CD4-positive, alpha-beta T cell (primary cell): ENCODE data around the gene MICAL2. TPM values are rescaled to one million over a fixed set of nuclear protein-coding genes. Genes with fewer than 3 reads are reported as not detected.

Source experiments
- ATAC-seq: fragments of 200-7000 bp; cut with Tn5 transposase; one replicate; pipeline ENCODE4 v1.10.0; 2022; ENCODE audit warnings: mild to moderate bottlenecking; ENCODE audit not compliant: poor library complexity
- CTCF ChIA-PET: fragments of 350-600 bp; sonication (Branson Sonifier 250); formaldehyde crosslinking; loops from one replicate; lab custom pipeline; 2021; ENCODE audit warnings: antibody characterized with exemption, inconsistent platforms; lab: Charles Lee
- POLR2A ChIA-PET: fragments of 350-600 bp; sonication (Branson Sonifier 250); formaldehyde crosslinking; loops from one replicate; lab custom pipeline; 2021; ENCODE audit warnings: antibody characterized with exemption, inconsistent platforms; lab: Charles Lee
- DNase-seq, 14 experiments: peaks; one replicate each; pipeline ENCODE4 v3.0.0-alpha.2; 2013 to 2020; ENCODE audit warnings: mixed read lengths in 2 of 14
- H3K27ac ChIP-seq, 2 donors: one replicate each; pipeline versions ENCODE4 v1.5.1 to v1.7.0; 2013; ENCODE audit warnings: low read length in 2 of 2, low read depth in 1 of 2, mild to moderate bottlenecking in 1 of 2
- H3K27me3 ChIP-seq, 2 experiments: 1 replicate in 1 of 2; 2 replicates in 1 of 2; pipeline versions ENCODE4 v1.6.1 to v1.7.0; 2013; ENCODE audit warnings: low read length in 2 of 2, control low read depth in 1 of 2, mild to moderate bottlenecking in 1 of 2, moderate library complexity in 1 of 2; ENCODE audit not compliant: insufficient read depth in 2 of 2, control insufficient read depth in 1 of 2
- H3K36me3 ChIP-seq: one replicate; pipeline ENCODE4 v1.6.1; 2013; ENCODE audit warnings: low read length, control low read depth; ENCODE audit not compliant: insufficient read depth
- H3K4me1 ChIP-seq: one replicate; pipeline ENCODE4 v1.6.1; 2013; ENCODE audit warnings: low read length, control low read depth; ENCODE audit not compliant: insufficient read depth
- H3K4me3 ChIP-seq: one replicate; pipeline ENCODE4 v1.5.1; 2013; ENCODE audit warnings: mild to moderate bottlenecking, low read length, moderate library complexity
- H3K9me3 ChIP-seq, 2 experiments: 1 replicate in 1 of 2; 2 replicates in 1 of 2; pipeline versions ENCODE4 v1.6.1 to v1.7.0; 2013; ENCODE audit warnings: low read length in 2 of 2, mild to moderate bottlenecking in 2 of 2, control low read depth in 1 of 2, moderate library complexity in 1 of 2; ENCODE audit not compliant: control insufficient read depth in 1 of 2, insufficient read depth in 1 of 2
- H3K27ac Mint-ChIP-seq: one replicate; pipeline ENCODE4 v1.8.0; 2020; ENCODE audit warnings: mixed read lengths
- H3K27me3 Mint-ChIP-seq: one replicate; pipeline ENCODE4 v1.8.0; 2021; ENCODE audit warnings: mixed read lengths
- H3K36me3 Mint-ChIP-seq: one replicate; pipeline ENCODE4 v1.8.0; 2021; ENCODE audit warnings: low read depth, mixed read lengths
- H3K4me1 Mint-ChIP-seq: one replicate; pipeline ENCODE4 v1.8.0; 2021; ENCODE audit warnings: low read depth, mixed read lengths
- H3K4me3 Mint-ChIP-seq: one replicate; pipeline ENCODE4 v1.8.0; 2020; ENCODE audit warnings: mild to moderate bottlenecking, mixed read lengths
- H3K9me3 Mint-ChIP-seq: one replicate; pipeline ENCODE4 v1.8.0; 2020; ENCODE audit warnings: mixed read lengths
- CTCF ChIP-seq: fragments of 200-600 bp; IDR thresholded peaks from one replicate; pipeline ENCODE4 v1.8.0; 2022; ENCODE audit warnings: antibody characterized with exemption, mild to moderate bottlenecking
- intact Hi-C, 2 experiments: fragments of 100-400 bp; cut with DNase I in 1 of 2; cut with micrococcal nuclease in 1 of 2; formaldehyde crosslinking; loops; one replicate each; pipeline versions ENCODE4 v1.15.1 to v1.9.0; 2023 to 2025; cut with DNase I, micrococcal nuclease
- total RNA-seq, 174 experiments: library from RNA in 2 of 174; stranded (reverse) in 2 of 174; gene quantifications; one replicate each; pipeline ENCODE4 v1.2.3 and lab custom pipeline; 2021 to 2026

Gene MICAL2
- total RNA-seq, 2 experiments from 2014 or later, result 12.8 to 14.1 TPM

DNA sequence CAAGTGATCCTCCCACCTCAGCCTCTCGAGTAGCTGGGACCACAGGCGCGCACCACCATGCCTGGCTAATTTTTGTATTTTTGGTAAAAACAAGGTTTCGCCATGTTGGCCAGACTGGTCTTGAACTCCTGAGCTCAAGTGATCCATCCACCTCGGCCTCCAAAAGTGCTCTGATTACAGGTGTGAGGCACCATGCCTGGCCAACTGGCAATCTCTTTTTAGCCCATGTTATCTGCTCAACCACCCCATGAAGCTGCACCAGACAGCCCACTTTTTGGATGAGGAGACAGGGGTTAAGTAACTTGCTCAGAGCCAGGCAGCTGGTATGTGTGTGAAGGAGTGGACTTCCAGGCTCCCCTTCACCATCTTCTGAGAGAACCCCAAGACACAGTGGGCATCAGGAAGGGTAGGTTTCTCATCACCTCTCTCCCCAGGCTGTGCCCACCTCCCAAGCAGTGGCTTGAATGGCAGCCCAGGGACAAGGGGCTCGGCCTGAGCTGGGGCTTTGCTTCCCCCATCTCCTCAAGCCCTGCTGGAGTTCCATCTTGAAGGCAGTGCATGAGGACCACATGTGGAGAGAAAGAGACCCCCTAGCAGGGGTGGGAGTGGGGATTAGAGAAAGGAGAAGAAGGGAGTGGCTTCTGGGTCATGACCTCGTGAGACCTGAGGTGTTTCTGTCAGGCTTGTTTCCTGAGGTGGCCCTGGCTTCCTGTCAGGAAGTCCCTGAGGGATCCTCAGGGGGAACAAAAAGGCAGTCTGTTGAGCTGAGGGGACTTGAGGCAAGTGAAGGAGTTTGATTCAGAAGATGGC, 179.5 kb downstream of the MICAL2 start:
- Histone ChIP-seq H3K4me1 (peaks cover 10% of the 10 kb centered on the region), H3K9me3 (no peaks in the 10 kb centered on the region), H3K4me3 (no peak overlapping the region), H3K36me3 (no peaks in the 10 kb centered on the region), H3K27ac (no peak overlapping the region), H3K27me3 (no peaks in the 10 kb centered on the region)
- TF ChIP-seq CTCF, result no peak
- Mint-ChIP-seq H3K27ac (no peak overlapping the region), H3K27me3 (no peaks in the 10 kb centered on the region), H3K36me3 (no peaks in the 10 kb centered on the region), H3K4me1 (peaks cover 18% of the 10 kb centered on the region), H3K4me3 (no peak overlapping the region), H3K9me3 (no peaks in the 10 kb centered on the region)
- ChIA-PET CTCF (interaction anchor here (1.0 kb wide), 1 partner anchor 599 kb away, joined by 4 read pairs; no protein-coding TSS in a partner anchor), POLR2A (no interaction called here)
- intact Hi-C loops, result loop anchor here in 1 of 2 experiments (2.0 to 10.0 kb wide), 3 partner anchors 599 to 1355 kb away; no protein-coding TSS in a partner anchor
- DNase-seq (no peak), ATAC-seq (no peak)

DNA sequence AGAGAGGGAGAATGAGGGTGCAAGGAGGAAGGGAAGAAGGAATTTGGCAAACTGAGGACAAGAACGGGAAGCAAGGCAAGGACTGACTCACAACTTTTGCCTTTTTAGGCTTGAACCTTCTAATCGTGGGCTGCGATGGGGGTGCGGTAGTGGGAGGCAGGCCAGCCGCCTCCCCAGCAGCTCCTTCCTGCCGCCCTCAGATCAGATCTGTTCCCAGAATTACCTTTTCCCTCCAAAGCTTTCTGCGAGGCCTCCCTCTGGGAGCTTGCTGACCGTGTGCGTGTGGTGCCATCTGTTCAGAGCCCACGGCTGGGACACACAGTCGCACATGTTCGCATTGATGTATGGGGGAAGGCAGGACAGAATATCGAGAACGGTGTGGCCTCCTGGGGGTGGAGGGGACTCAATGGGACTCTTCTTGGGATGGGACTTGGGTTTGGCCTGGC, 180.1 kb downstream of the MICAL2 start:
- ATAC-seq, result no peak

DNA sequence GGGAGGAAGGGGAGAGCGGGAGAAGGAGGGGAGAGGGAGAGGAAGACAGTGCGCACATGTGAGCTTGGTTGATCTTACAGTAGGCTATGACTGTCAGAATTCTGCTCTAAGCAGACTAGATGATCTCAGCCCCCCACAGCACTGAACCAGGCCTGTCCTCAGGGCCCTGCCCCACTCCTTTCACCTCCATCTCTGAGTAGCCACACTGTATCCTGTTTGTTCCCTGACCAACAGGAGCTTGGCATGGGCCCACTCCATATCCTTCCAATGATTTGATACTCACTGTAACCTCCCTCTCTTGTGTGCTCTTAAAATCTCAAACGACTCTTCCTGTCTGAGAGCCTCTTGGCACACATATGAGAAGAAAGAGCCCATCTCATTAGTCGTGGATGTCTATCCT, 180.9 kb downstream of the MICAL2 start:
- intact Hi-C loops, result no loop called here
- H3K4me1 Mint-ChIP-seq, result peaks cover 18% of the 10 kb centered on the region
- H3K9me3 Mint-ChIP-seq, result no peaks in the 10 kb centered on the region
- ChIA-PET CTCF (no interaction called here), POLR2A (no interaction called here)
- no peak overlapping the region for H3K27ac ChIP-seq
- no peaks in the 10 kb centered on the region for H3K9me3 ChIP-seq
- H3K36me3 Mint-ChIP-seq, result no peaks in the 10 kb centered on the region
- DNase-seq, result no peak
- peaks cover 10% of the 10 kb centered on the region for H3K4me1 ChIP-seq
- no peak for TF ChIP-seq CTCF
- ATAC-seq, result no peak
- no peak overlapping the region for H3K27ac Mint-ChIP-seq
- no peak overlapping the region for H3K4me3 ChIP-seq
- H3K27me3 ChIP-seq, result no peaks in the 10 kb centered on the region
- no peaks in the 10 kb centered on the region for H3K36me3 ChIP-seq
- no peak overlapping the region for H3K4me3 Mint-ChIP-seq
- no peaks in the 10 kb centered on the region for H3K27me3 Mint-ChIP-seq

More for the DNA sequence above, 180.1 kb downstream of the MICAL2 start:
- Histone ChIP-seq H3K36me3 (no peaks in the 10 kb centered on the region), H3K27me3 (no peaks in the 10 kb centered on the region), H3K27ac (no peak overlapping the region), H3K4me1 (peaks cover 10% of the 10 kb centered on the region), H3K4me3 (no peak overlapping the region), H3K9me3 (no peaks in the 10 kb centered on the region)
- Mint-ChIP-seq H3K4me3 (no peak overlapping the region), H3K27me3 (no peaks in the 10 kb centered on the region), H3K9me3 (no peaks in the 10 kb centered on the region), H3K4me1 (peaks cover 18% of the 10 kb centered on the region), H3K36me3 (no peaks in the 10 kb centered on the region), H3K27ac (no peak overlapping the region)
- DNase-seq, result no peak
- intact Hi-C loops, result no loop called here
- no peak for TF ChIP-seq CTCF
- ChIA-PET CTCF (no interaction called here), POLR2A (no interaction called here)
